HuH-7.5 (cell line): ENCODE measurements around the gene VMP1.
"Not testable (repeated sequence)": the region's sequence is repeated elsewhere in the genome, so short reads cannot be mapped to it uniquely, and the experiment has no call there.

Experiments used
- DNase-seq: peaks from one replicate; pipeline ENCODE4 v3.0.0; 2011; ENCODE audit warnings: low spot score

VMP1 gene

DNA sequence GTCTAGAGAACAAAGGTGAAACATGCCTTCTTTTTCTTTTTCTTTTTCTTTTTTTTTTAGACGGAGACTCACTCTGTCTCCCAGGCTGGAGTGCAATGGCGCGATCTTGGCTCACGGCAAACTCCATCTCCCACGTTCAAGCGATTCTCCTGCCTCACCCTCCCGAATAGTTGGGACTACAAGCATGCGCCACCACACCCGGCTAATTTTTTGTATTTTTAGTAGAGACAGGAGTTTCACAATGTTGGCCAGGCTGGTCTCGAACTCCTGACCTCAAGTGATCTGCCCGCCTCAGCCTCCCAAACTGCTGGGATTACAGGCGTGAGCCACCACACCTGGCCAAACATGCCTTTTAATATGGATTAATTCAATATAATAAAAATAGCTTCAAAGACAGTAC is 47.6 kb downstream of the VMP1 start:
- DNase-seq = not testable (repeated sequence)

GRCh38 chr17:59756236-59756818 is 48.9 kb downstream of the VMP1 start:
- DNase-seq = no peak

DNA sequence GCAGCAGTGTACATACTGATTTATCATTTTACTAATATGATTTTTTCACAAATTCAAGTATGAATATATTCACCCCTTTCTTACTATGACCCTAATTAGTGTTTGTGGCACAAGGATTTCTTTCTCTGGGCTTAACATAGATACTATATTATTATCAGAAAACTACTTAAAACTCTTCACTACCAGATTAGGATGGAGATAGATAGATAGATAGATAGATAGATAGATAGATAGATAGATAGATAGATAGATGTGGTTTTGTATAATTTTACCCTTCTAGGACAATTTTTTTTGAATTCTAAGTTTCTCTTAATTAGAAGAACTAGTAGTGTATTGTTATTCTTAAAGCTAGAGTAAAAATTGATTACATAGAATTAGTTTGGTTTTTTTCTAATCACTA is 49.6 kb downstream of the VMP1 start:
- no peak for DNase-seq

- DNase-seq = no peak
Observed at GRCh38 chr17:59757470-59757869, 50.0 kb downstream of the VMP1 start.

GRCh38 chr17:59757881-59758385 is 50.5 kb downstream of the VMP1 start:
- no peak for DNase-seq

- not testable (repeated sequence) for DNase-seq
Observed at GRCh38 chr17:59758998-59759651, 51.7 kb downstream of the VMP1 start.

- DNase-seq = no peak
Observed at GRCh38 chr17:59760160-59760559, 52.7 kb downstream of the VMP1 start.

- no peak for DNase-seq
Observed at GRCh38 chr17:59761385-59762048, 54.1 kb downstream of the VMP1 start.

DNA sequence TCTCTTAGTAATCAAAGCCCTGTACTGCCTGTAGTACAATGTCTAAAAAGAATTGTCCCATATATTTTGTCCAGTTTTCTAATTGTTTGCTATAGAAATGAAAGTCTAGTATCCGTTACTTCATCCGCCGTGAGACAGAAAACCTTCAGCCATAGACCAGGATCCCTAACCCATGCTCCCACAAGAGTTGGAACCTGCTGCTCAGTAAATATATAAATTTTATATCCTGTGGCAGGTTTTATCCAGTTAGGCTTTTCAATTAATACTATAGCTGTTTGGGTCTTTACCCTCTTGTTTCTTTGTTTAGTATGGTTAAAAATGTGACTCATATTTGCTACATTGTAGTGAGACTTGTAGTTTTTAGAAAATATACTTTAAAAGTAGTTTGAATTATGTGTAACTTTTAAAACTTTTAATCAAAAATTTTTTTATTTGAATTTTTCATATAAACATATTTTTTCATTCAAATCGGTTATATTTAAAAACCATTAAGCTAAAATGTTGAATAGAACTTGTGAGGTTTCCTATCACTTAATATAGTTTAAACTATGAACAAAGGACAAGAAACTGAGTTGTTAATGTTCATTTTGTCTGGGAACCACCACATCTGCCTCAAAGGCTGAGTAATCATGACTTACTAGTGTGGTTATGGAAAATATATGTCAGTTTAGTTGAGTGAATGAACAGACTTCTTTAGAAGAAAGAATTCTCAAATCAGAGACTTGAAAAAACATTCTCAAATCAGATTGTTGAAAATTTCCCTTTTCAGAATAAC is 54.8 kb downstream of the VMP1 start:
- DNase-seq = no peak

DNA sequence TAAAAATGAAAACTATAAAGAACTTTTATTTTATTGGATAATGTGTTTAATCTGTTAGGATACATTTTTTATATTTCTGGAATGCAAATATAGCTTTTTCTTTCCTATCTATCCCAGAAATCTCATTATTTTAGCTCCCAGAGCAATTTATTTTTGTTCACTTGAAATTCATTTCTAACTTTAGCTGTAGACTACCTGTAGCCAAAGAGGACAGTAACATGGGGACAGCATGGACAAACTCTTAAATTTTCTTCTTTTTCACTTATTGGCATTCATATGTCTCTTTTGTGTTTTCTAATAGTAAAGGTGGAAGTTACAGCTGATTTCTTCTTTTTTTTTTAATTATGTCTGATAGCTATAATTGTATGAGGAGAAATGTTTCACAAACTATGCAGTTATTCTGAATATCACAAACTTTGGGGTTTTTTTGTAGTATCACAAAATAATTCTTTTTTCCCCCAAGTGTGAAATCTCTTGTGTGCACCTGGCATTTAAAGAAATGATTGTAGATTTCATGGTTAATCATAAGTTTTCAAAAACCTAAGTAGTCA is 55.4 kb downstream of the VMP1 start:
- no peak for DNase-seq

- no peak for DNase-seq
Observed at GRCh38 chr17:59763861-59764260, 56.4 kb downstream of the VMP1 start.

GRCh38 chr17:59764292-59764741 is 56.9 kb downstream of the VMP1 start:
- DNase-seq = no peak

GRCh38 chr17:59765038-59765437 is 57.6 kb downstream of the VMP1 start:
- DNase-seq = no peak

DNA sequence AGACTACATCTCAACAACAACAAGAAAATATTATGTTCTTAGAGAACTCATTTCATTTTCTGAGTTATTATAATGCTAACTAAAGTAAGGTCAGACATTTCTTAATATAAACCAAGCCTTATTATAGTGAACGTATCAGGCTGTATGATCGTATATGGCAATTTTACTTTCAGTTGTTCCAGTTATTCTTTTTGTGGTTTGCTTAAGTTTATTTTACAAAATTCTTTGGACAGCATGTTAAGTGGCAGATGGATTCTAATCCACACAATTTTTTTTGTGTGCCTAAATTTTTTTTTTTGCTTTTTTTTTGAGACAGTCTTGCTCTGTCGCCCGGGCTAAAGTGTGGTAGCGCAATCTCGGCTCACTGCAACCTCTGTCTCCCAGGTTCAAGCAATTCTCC is 59.0 kb downstream of the VMP1 start:
- no peak for DNase-seq

DNA sequence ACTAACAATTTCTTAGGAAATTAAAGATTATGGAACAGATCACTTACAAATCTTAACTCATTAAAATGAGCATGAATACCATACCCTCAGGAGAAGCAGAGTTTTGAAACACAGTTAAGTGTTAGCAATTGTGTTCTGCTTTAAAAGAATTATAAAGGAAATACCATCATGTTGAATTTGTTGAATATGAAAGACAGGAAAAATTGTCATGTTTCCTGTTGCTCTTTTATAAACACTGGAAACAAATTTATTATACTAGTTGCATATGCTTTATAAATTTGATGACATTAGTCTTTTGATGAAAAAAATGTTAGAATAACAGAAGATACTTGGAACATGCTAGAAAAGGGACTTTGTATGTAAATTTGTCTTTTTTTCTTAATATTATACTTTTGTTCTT is 59.7 kb downstream of the VMP1 start:
- DNase-seq = no peak

- DNase-seq = no peak
Observed at GRCh38 chr17:59769887-59770286, 62.4 kb downstream of the VMP1 start.

- no peak for DNase-seq
Observed at GRCh38 chr17:59771093-59771492, 63.6 kb downstream of the VMP1 start.

DNA sequence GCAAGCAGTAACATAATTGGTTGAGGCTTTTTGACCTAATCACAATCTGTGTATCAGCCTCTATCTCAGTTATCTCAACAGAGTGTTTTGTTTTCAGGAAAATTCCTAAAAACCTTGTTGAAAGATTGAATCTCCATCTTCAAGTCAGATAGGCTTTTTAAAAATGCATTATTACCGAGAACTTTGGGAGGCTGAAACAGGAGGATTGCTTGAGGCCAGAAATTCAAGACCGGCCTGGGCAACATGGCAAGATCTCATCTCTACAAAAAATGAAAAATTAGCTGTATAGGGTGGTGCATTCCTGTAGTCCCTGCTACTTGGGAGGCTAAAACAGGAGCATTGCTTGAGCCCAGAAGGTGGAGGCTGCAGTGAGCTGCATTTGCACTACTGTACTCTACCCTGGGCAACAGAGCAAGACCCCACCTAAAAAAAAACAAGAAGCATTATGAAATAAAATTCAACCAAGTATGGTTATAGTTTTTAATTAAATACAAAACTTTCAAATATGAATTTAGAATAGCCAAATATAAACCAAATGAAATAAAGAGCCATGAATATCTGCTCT is 68.4 kb downstream of the VMP1 start:
- no peak for DNase-seq

DNA sequence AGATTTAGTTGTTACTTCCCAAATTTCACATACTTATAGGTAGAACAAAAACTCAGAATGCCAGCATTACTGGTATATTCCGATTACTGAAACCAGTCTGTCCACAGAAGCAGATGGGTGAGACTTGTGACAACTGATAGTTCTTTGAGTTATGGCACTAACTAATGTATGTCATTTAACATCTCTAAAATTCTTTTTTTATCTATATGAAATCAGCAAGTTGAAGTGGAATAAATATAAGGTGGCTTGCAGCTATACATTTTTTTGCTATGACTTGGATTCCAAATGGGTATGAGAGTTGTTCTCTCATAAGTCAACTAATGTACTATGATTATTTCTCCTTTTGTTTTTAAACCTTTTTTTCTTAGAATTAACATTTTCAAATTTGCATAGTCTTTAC is 69.1 kb downstream of the VMP1 start:
- no peak for DNase-seq

- DNase-seq = no peak
Observed at GRCh38 chr17:59777033-59777432, 69.6 kb downstream of the VMP1 start.

DNA sequence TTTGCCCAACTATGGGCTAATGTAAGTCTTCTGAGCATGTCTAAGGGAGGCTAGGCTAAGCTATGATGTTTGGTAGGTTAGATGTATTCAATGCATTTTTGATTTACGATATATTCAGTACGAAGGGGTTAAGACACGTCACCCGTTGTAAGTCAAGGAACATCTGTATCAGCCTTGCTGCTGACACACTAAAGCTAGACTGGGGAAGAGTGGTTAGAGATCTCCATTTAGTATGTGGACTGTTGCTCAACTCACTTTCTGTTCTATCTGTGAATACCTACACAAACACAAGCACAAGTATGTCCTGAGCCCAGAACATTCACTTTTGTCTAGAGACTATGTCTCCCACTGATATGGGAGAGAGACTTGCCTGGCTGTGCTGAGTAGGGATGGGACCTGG is 71.5 kb downstream of the VMP1 start:
- no peak for DNase-seq

- DNase-seq = no peak
Observed at GRCh38 chr17:59779521-59779920, 72.1 kb downstream of the VMP1 start.
